ENCODE measurements around the gene PLA2G4C. TPM values are rescaled to one million over a fixed set of nuclear protein-coding genes. Genes with fewer than 3 reads are reported as not detected.

The PLA2G4C gene
- total and polyA plus RNA-seq, 2 of the 8 experiments (the other 6 are each of a cell fraction or from before 2014, with no cell fraction given), result 14.9 to 20.5 TPM

DNA sequence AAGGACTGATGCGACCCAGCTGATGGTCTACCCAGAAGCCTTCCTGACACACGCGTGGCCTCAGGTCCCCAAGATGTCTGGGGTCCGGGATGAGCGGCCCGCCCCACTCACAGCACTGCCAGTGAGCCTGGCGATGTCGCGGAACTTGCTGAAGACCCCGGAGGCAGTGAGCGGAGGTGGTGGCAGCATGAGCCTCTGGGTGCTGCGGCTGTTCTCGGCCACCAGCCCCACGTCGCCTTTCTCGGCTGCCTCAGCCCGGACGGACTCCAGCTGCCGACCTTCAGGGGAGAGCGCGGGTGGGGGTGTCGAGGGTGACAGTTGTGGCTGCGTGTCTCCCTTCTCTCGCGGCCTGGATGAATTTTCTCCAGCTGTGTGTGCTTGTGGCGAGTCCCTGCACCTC, 26.8 kb upstream of the PLA2G4C start (continued):
- no peak for TF ChIP-seq YY1 (IDR thresholded peaks at IDR 0.05; ENCODE audit: low read depth, low read length)
- no peak for TF ChIP-seq PHF8 (conservative IDR thresholded peaks at IDR 0.05; ENCODE audit: low read depth, low read length)
- no peak for TF ChIP-seq EGR1 (IDR thresholded peaks at IDR 0.05; ENCODE audit: borderline replicate concordance, low read depth, low read length)
- TF ChIP-seq SAP30 (IDR thresholded peaks at IDR 0.05; ENCODE audit: insufficient read depth, insufficient replicate concordance, low read length), result no peak
- TF ChIP-seq GTF2F1 (IDR thresholded peaks at IDR 0.05; ENCODE audit: borderline replicate concordance, low read depth, low read length), result no peak
- TF ChIP-seq BACH1 (IDR thresholded peaks at IDR 0.05; ENCODE audit: low read length), result no peak
